Spleen (tissue), 11 donors: ENCODE data around the gene ADPRH. TPM values are rescaled to one million over a fixed set of nuclear protein-coding genes. Genes with fewer than 3 reads are reported as not detected.

Experiments
- DNase-seq: peaks from one replicate; pipeline ENCODE4 v3.0.0-alpha.2; 2020
- H3K27ac ChIP-seq, 8 donors: fragments of 200-600 bp; sonication (generic) in 7 of 8; 1 replicate in 4 of 8; 2 replicates in 4 of 8; pipeline versions ENCODE4 v1.5.0 to v1.8.0; 2016 to 2021; ENCODE audit warnings: inconsistent platforms in 4 of 8, mild to moderate bottlenecking in 4 of 8, moderate library complexity in 1 of 8
- H3K27me3 ChIP-seq, 7 donors: fragments of 200-600 bp; sonication (generic) in 6 of 7; replicated peaks in 1 of 7; 1 replicate in 4 of 7; 2 replicates in 3 of 7; pipeline versions ENCODE4 v1.5.0 to v1.8.0; 2016 to 2021; ENCODE audit warnings: inconsistent platforms in 3 of 7, mild to moderate bottlenecking in 1 of 7
- H3K36me3 ChIP-seq, 6 donors: fragments of 200-600 bp; sonication (generic) in 5 of 6; 1 replicate in 4 of 6; 2 replicates in 2 of 6; pipeline versions ENCODE4 v1.5.0 to v1.8.0; 2016 to 2021; ENCODE audit warnings: inconsistent platforms in 2 of 6
- H3K4me1 ChIP-seq, 6 donors: fragments of 200-600 bp; sonication (generic) in 5 of 6; 1 replicate in 3 of 6; 2 replicates in 3 of 6; pipeline versions ENCODE4 v1.5.0 to v1.8.0; 2016 to 2021; ENCODE audit warnings: inconsistent platforms in 3 of 6
- H3K4me3 ChIP-seq, 8 donors: fragments of 200-600 bp; sonication (generic) in 7 of 8; 1 replicate in 4 of 8; 2 replicates in 4 of 8; pipeline versions ENCODE4 v1.5.0 to v1.8.0; 2016 to 2021; ENCODE audit warnings: inconsistent platforms in 4 of 8, mild to moderate bottlenecking in 4 of 8, moderate library complexity in 2 of 8
- H3K9me3 ChIP-seq, 8 donors: fragments of 200-600 bp; sonication (generic) in 7 of 8; 1 replicate in 4 of 8; 2 replicates in 4 of 8; pipeline versions ENCODE4 v1.5.0 to v1.8.0; 2016 to 2021; ENCODE audit warnings: inconsistent platforms in 4 of 8
- CTCF ChIP-seq, 11 experiments: fragments of 200-600 bp in 7 of 11; fragments of 450-650 bp in 4 of 11; sonication (generic) in 4 of 11; IDR thresholded peaks in 8 of 11; conservative IDR thresholded peaks in 3 of 11; 1 replicate in 7 of 11; 2 replicates in 4 of 11; pipeline versions ENCODE4 v1.4.0 to v1.8.0; 2016 to 2021; ENCODE audit warnings: antibody characterized with exemption in 11 of 11, inconsistent platforms in 4 of 11, mild to moderate bottlenecking in 1 of 11
- POLR2A ChIP-seq, 3 donors: fragments of 450-650 bp; IDR thresholded peaks; one replicate each; pipeline ENCODE4 v1.5.1; 2017; ENCODE audit warnings: antibody characterized with exemption in 3 of 3, mild to moderate bottlenecking in 1 of 3
- POLR2AphosphoS5 ChIP-seq, 3 donors: sonication (generic); formaldehyde crosslinking; IDR thresholded peaks; one replicate each; pipeline ENCODE4 v1.5.1; 2017; ENCODE audit warnings: antibody characterized with exemption in 3 of 3
- WGBS, 5 donors: extraction: QIAGEN DNeasy Blood & Tissue Kit in 3 of 5; methylation state at CpG; one replicate each; pipeline versions ENCODE4 v1.1.5 to v1.1.7; 2013 to 2018; 5-methylcytosine and 5-hydroxymethylcytosine counted together
- intact Hi-C: fragments of 100-400 bp; cut with DNase I; formaldehyde crosslinking; loops from one replicate; pipeline ENCODE4 v1.15.0; 2023; ENCODE audit warnings: low total_unique reads
- polyA plus RNA-seq, 3 donors: library from polyadenylated mRNA; stranded (reverse); fragments of 200-250 nt; gene quantifications; one replicate each; pipeline ENCODE4 v1.2.1, GENCODE V29; 2013
- total RNA-seq, 7 donors: library from RNA; depleted of rRNA in 3 of 7; stranded (reverse); fragments of >200 nt in 3 of 7; fragmentation: NEBNext Ultra II Directional in 4 of 7; extraction: Animal tissue kit (Norgen Biotek cat#: 25700) in 4 of 7; gene quantifications; one replicate each; pipeline versions ENCODE4 v1.1.0 to v1.2.1, GENCODE V29; 2016 to 2021
- donor health status: healthy with polysubstance abuse.
- donor health status: DM: no; HTN: no; CAD: no; lungs with moderate emphysema.
- donor health status: DM: no; HTN: no; CAD: no.
- donor health status: Bipolar disorder and iron deficiency.
- donor health status: healthy.
- donor health status: DM: no; HTN: no; CAD: no.
- donor health status: DM: yes; HTN: yes; CAD: no.

Gene ADPRH
- total and polyA plus RNA-seq, 10 donors = 7.1 to 29.2 (median 18.1) TPM

DNA sequence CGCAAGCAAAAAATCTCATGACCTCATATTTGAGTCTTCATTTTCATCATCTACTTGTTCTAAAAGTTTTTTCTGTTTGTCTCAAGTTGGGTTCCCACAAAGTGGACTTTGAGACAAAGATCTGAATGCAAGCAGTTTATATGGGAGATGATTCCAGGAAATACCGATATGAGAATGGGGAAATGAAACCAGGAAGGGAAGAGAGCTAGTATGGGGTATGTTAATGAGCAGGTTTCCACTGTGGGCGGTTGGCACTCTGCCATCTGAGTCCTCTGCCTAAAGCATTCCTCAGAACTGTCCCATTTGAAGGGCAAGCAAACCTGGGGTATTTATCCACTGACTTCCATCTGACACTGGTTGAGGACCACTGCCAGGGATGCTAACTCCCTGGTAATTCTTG, 8.8 kb downstream of the ADPRH start:
- H3K27me3 ChIP-seq = no peaks in the 10 kb centered on the region
- peaks cover 0 to 11% (median 0%) of the 10 kb centered on the region in 8 donors for H3K9me3 ChIP-seq
- peaks cover 0 to 44% (median 20%) of the 10 kb centered on the region in 6 donors for H3K4me1 ChIP-seq
- no peak for DNase-seq
- H3K27ac ChIP-seq = peak overlapping the region in 4 of 8 donors; percentile 55 to 70 (median 60)
- no peak overlapping the region for H3K4me3 ChIP-seq
- WGBS, 5 donors = 50 to 61% (median 54%) methylated on average over 3 of the region's 3 CpGs
- peaks cover 0 to 26% (median 4%) of the 10 kb centered on the region in 6 donors for H3K36me3 ChIP-seq
- TF ChIP-seq POLR2AphosphoS5 (IDR thresholded peaks at IDR 0.05) = peak in 1 of 3 donors; percentile 57
- TF ChIP-seq CTCF (IDR thresholded peaks at IDR 0.05 in 8 of 11, conservative IDR thresholded peaks at IDR 0.05 in 3 of 11) = no peak
- intact Hi-C loops = loop anchor here (10.0 kb wide), 1 partner anchor 77 kb away; the partner anchor contains the start of gene POPDC2

- peaks cover 0 to 22% (median 4%) of the 10 kb centered on the region in 6 donors for H3K36me3 ChIP-seq
- TF ChIP-seq CTCF (IDR thresholded peaks at IDR 0.05 in 8 of 11, conservative IDR thresholded peaks at IDR 0.05 in 3 of 11) (no peak), POLR2AphosphoS5 (IDR thresholded peaks at IDR 0.05) (peak in 2 of 3 donors; percentile 37 to 71)
- intact Hi-C loops = loop anchor here (10.0 kb wide), 1 partner anchor 76 kb away; the partner anchor contains the start of gene POPDC2
- H3K4me1 ChIP-seq = peaks cover 0 to 44% (median 20%) of the 10 kb centered on the region in 6 donors
- H3K4me3 ChIP-seq = no peak overlapping the region
- no peaks in the 10 kb centered on the region for H3K27me3 ChIP-seq
- 32 to 62% (median 50%) methylated on average over 6 of the region's 6 CpGs for WGBS, 5 donors
- peak overlapping the region in 5 of 8 donors; percentile 4 to 70 (median 58) for H3K27ac ChIP-seq
- peaks cover 0 to 11% (median 0%) of the 10 kb centered on the region in 8 donors for H3K9me3 ChIP-seq
- DNase-seq = no peak
These were observed 9.9 kb downstream of the ADPRH start for GRCh38 chr3:119589102-119589773.

GRCh38 chr3:119590706-119591105, 11.4 kb downstream of the ADPRH start:
- 88 to 100% (median 95%) methylated on average over 1 of the region's 1 CpG for WGBS, 5 donors
- peaks cover 0 to 12% (median 4%) of the 10 kb centered on the region in 6 donors for H3K36me3 ChIP-seq
- intact Hi-C loops = no loop called here
- H3K27me3 ChIP-seq = no peaks in the 10 kb centered on the region
- peaks cover 0 to 11% (median 0%) of the 10 kb centered on the region in 8 donors for H3K9me3 ChIP-seq
- H3K4me3 ChIP-seq = no peak overlapping the region
- TF ChIP-seq POLR2A (IDR thresholded peaks at IDR 0.05) (no peak), CTCF (IDR thresholded peaks at IDR 0.05 in 8 of 11, conservative IDR thresholded peaks at IDR 0.05 in 3 of 11) (no peak), POLR2AphosphoS5 (IDR thresholded peaks at IDR 0.05) (no peak)
- no peak overlapping the region for H3K27ac ChIP-seq
- H3K4me1 ChIP-seq = peaks cover 0 to 44% (median 20%) of the 10 kb centered on the region in 6 donors
- no peak for DNase-seq

GRCh38 chr3:119592861-119593260, 13.6 kb downstream of the ADPRH start:
- no peaks in the 10 kb centered on the region for H3K36me3 ChIP-seq
- H3K27ac ChIP-seq = no peak overlapping the region
- intact Hi-C loops = no loop called here
- 59 to 82% (median 73%) methylated on average over 1 of the region's 1 CpG for WGBS, 5 donors
- TF ChIP-seq POLR2AphosphoS5 (IDR thresholded peaks at IDR 0.05) (no peak), CTCF (IDR thresholded peaks at IDR 0.05 in 8 of 11, conservative IDR thresholded peaks at IDR 0.05 in 3 of 11) (no peak), POLR2A (IDR thresholded peaks at IDR 0.05) (no peak)
- H3K9me3 ChIP-seq = peaks cover 0 to 11% (median 0%) of the 10 kb centered on the region in 8 donors
- no peak for DNase-seq
- H3K4me3 ChIP-seq = no peak overlapping the region
- no peaks in the 10 kb centered on the region for H3K27me3 ChIP-seq
- peaks cover 0 to 47% (median 30%) of the 10 kb centered on the region in 6 donors for H3K4me1 ChIP-seq
